Amniotic stem cell (primary cell): ENCODE measurements around the gene RFX2.
A peak's percentile ranks its signal among the peaks of the same experiment; 100 is the strongest.
"Not testable (repeated sequence)": the region's sequence is repeated elsewhere in the genome, so short reads cannot be mapped to it uniquely, and the experiment has no call there.

ENCODE experiments used
- DNase-seq: peaks from one replicate; lab custom pipeline; 2025; lab: John Stamatoyannopoulos, UW

The RFX2 gene

DNA sequence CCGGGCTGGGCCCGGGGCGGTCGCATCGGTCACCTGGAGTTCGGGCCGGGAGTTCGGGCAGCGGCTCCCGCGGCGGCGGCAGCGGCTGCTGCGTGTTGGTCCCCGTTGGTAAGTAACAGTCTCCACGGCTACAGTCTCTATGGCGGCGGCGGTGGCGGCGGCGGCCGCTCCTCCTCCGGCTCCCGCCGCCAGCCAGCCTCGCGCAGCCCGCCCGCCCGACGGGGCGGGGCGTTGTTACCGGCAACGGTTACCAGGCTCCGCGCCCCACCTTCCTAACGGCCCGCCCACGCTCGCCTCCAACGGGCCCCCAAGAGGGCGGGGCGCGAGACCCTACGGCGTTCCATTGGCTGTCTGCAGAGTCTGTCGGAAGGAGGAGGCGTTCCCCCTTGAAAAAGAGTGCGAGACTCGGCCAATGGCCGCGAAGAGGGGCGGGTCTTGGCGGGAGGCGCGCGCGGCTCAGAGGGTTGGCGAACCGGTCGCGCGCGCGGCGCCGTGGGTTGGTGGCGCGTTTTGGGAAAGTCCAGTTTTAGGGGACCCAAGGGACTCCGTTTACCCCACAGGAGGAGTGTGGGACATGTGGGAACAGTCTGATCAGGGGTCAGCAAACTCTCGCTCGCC is at the start of gene RFX2:
Gene RFX2, minus strand, starts transcription at position 141 of the 618 bp plus-strand sequence. CDS start 63,004 bp downstream, outside the sequence.
- DNase-seq: peak; percentile 97

DNA sequence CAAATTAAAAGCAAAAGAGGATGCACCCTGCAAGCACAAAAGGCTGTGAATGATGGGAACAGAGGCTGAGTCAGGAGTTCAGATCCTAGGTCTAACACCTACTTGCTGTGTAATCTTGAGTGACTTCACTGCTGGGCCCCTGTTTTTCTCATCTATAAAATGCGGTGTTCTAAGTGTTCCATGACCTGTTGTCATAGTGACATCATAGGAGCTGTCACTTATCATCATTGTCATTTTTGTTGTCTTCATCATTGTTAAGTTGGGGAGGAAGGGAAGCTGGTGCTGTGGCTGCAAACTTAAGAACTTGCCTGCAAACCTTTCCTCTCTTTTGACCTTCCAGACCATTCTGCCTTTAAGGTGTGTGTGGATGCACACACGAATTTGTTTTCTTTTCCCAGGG is 45.7 kb upstream of the RFX2 start:
- DNase-seq: no peak

DNA sequence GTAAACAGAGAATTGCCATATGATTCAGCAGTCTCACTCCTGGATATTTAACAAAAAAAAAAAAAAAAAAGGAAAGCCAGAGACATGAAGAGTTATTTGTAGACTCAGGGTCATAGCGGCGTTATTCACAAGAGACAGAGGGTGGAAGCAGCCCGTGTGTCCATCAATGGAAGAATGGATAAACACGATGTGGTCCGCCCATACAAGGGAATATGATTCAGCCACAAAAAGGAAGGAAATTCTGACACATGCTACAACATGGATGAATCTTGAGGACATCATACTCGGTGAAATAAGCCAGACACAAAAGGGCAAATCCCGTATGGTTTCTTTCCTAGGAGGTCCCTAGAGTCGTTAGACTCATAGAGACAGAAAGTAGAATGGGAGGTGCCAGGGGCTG is 40.0 kb upstream of the RFX2 start:
- no peak for DNase-seq

DNA sequence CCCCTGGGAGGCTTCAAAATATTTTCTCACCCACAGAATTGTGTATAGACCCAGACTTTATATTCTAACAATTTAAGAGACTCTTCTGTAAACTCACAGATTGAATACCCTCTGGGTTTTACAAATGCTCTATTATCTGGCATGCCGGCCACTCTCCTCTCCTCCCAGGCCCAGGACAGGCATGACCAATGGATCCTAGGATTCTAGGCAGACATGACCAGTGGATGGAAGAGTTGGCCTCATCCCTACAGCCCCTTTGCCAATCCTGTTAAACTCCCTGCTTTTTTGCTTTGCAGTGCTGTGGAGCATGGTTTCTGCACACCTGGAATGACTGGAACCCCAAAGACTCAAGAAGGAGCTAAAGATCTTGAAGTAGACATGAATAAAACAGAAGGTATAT is 30.9 kb upstream of the RFX2 start:
- DNase-seq: no peak

DNA sequence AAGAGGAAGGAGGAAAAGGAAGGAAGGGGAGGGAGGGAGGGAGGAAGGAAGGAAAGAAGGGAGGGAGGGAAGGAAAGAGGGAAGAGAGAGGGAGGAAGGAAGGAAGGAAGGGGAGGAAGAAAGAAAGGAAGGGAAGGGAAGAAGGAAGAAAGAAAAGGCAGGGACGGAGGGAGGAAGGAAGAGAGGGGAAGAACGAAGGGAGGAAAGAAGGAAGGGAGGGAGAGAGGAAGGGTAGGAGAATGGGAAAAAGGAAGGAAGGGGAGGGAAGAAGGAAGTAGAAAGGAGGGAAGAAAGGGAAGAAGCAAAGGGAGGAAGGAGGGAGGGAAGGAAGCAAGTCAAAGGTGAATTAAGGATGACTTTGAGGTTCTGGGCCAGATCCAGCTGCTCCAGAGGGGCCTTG is 28.2 kb upstream of the RFX2 start:
- no peak for DNase-seq

DNA sequence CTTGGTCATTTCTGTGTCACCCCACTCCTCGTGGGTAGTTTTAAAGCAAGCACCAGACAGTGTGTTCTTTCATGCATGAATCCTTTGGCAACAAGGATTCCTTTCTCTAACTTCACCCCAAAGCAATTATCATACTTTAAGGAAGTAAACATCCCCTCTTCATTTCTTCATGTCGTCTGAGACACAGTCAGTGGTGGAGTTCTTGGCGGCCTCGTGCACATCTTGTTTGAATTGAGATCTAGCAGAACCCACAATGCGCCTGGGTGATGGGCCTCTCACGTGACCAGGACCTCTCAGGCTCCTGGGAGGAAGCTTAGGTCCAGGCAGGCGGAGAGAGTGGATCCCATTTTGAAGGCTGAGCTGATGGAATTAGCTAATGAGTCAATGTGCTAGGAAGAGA is 27.8 kb upstream of the RFX2 start:
- DNase-seq: no peak

DNA sequence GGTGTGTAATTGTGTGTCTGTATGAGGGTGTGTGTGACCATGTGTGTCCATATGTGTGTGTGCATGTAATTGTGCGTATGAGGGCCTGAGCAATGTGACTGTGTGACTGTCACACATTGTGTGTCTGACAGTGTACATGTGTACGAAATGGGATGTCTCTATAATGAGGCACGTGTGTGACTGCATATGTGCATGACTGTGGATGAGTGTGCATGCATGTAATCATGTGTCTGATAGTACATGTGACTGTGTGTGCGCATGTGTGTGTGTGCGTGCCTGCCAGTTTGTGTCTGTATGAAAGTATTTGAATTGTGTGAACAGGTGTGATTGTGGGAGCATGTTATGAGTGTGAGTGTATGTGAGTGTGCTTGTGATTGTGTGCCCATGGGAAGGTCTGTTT is 22.9 kb upstream of the RFX2 start:
- no peak for DNase-seq

DNA sequence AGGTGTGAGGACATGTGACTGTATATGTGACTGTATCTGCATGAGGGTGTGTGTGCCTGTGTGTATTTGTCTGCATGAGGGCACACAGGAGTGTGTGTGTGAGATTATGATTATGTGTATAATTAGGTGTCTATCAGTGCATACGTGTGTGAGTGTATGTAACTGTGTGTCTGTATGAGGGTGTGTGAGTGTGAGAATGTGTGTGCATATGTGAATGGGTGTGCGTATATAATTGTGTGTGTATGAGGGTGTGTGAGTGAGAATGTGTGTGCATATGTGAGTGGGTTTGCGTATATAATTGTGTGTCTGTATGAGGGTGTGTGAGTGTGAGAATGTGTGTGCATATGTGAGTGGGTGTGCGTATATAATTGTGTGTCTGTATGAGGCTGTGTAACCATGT is 22.2 kb upstream of the RFX2 start:
- DNase-seq: no peak

DNA sequence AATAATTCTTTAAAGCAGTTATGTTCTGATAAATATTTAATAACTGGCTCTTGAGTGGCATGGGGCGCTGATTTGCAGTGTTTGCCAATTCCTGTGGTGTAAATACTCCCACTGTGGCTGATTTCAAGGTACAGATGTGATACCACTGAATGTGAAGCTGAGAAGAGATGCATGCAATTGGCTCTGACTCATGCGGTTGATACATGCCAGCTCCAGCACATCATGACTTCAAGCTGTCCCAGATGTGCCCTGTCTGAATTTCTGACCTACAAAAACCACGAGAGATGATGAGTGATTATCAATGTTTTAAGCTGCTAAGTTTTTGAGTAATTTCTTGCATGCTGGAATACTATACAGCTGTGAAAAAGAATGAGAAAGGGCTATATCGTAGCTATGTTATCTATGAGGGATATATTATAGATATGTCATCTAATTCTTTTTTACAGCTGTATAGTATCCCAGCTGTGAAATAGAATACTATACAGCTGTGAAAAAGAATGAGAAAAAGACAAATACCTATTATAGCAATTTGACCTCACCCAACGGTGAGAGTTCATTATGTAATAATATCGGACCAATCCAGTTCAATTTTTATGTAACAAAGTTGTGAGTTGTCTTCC is 17.5 kb upstream of the RFX2 start:
- no peak for DNase-seq

DNA sequence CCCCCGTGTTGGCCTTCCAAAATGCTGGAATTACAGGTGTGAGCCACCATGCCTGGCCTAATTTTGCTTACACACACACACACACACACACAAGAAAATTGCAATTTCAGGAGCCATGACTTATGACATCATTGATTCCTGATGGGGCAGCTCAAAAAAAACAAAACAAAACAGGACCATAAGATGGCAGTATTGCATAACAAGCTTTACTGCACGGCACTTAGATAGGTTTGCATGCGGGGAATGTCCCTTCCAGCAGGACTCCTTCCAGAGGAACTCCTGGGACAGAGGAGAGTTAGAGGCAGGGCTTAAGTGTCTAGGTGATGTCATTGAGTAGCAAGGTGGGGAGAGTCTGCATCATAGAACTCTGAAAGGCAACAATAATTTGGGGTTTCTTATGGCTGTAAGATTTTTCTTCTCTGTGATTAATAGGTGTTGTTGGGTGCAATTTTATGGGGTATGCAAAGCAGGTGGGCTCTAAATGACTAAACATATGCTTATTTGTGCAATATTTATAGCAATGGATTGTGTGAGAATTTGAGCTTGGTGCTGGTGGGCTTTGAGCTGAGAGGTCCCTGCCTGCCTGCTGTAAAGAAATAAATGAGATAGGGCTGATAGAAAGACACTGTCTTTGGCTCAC is 16.2 kb upstream of the RFX2 start:
- no peak for DNase-seq

DNA sequence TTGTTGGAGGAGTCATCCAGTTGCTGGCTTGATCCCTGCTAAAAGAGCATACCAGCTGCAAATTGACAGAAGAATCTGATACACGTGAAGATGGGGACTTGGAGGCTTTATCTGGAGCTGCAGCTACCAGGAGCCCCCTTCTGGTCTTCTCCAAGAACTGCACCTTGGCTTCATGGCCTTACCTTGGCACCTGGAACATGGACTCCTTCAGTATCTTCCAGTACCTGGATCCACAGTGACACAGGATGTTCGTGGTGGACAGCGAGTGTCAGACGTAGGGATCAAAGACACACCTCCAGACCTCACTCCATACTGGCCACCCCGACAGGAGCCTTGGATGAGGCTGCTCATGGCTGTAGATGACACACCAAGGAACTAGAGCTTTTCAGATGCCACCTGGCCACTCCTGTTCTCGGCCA is 15.3 kb upstream of the RFX2 start:
- DNase-seq: peak; percentile 38

DNA sequence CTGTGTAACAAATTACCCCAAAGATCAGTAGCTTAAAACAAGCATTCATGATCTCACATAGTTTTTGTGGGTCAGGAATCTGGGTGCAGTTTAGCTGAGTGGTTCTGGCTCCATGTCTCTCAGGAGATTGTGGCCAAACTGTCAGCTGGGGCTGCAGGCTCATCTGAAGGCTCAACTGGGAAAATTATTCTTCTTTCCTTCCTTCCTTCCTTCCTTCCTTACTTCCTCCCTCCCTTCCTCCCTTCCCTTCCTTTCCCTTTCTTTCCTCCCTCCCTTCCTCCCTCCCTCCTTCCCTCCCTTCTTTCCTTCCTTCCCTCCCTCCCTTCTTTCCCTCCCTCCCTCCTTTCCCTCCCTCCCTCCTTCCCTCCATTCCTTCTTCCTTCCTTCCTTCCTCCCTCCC is 8.7 kb upstream of the RFX2 start:
- no peak for DNase-seq

DNA sequence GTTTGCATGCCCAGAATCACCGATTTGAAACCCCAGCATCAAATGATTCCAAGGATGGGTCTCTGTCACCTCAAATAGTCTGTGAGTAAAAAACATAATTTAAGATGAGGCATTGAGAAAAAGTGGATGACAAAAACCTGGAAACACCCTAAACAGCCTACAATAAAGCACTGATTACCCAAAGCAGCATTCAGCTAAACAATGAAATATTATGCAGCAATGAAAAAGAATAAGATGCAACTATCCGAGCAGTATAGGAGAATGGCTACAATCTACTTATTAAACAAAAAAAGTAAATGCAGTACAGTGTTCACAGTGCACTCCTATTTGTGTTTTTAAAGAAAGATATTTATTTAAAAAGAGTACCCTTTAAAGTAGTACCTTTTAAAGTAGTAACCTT is 7.7 kb upstream of the RFX2 start:
- DNase-seq: no peak

DNA sequence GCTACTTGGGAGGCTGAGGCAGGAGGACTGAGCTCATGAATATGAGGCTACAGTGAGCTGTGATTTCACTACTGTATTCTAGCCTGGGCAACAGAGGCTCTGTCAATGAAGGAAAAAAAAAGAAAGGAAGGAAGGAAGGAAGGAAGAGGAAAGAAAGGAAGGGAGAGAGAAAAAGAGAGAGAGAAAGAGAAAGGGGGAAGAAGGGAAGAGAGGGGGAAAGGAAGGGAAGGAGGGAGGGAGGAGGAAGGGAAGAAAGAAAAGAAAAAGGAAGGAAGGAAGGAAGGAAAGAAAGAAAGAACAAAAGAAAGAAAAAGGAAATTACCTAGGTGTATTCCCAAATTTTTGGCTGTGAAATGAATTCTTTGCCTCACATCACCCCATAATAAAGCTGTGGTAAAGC is 7.2 kb upstream of the RFX2 start:
- DNase-seq: no peak

DNA sequence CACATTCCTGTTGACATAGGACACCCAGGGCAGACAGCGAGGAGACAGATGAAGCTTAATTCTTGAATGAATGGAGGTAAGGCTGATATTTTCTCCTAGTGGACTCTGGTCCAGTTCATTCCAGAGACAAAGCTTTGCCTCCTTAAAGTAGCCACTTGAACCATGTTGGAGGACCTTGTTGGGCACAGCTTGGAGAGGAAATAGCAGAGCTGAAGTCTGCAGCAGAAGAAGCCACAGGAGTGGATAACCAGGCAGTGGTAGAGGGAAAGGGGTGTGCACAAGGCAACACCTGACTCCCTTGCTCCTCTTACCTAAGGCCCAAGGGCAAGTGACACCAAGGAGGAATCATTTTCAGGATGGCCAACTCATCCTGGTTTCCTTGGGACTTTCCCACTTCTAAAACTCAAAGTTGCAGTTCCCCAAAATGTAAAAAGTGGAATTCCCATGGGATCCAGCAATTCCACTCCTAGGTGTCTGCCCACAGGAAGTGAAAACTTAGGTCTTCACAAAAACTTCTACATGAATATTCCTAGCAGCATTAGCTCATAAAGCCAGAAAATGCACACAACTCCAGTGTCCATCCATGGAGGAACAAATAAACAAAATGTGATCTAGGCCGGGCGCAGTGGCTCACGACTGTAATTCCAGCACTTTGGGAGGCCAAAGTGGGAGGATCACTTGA is 6.6 kb upstream of the RFX2 start:
- no peak for DNase-seq

DNA sequence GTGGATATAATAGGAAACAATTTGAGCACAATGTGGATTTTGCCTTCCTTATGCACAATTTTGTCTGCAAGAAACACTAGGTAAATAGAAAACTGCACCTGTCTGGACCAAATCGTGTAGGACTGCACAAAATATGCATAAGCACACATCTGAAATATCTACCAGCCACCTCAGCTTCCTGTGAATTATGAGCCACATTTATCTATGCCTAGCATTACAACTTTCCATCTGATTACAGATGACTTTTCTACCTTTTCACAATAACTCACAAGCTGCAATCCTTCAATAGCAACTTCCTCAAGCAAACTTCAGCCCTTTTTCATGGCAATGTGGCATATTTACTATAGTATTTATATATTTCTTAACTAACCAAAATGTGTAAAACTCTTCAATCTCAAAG is 5.7 kb upstream of the RFX2 start:
- no peak for DNase-seq

DNA sequence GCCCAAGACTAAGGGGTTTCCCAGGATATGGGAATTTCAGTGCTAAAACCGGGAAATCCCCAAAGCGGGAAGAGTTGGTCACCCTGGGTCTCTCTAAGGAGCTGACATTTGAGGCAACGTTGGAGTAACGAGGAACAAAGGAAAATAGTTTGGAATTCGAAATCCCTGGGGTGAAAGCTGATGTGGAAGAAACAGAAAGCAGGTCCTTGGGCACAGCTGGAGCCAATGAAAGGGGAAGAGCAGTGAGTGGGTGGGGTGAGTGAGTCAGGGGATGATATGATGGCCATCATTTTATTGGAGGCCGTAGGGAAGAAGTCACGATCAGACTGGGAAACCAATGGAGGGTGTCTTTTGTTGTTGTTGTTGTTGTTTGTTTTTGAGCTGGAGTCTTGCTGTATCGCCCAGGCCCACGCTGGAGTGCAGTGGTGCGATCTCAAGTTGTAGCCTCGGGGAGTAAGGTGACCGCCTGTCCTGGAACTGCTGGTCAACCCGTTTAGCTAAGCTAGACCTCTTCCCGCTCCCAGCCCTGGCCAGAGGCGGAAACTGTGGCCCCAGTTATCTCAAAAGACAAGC is 3.4 kb upstream of the RFX2 start:
- DNase-seq: no peak

DNA sequence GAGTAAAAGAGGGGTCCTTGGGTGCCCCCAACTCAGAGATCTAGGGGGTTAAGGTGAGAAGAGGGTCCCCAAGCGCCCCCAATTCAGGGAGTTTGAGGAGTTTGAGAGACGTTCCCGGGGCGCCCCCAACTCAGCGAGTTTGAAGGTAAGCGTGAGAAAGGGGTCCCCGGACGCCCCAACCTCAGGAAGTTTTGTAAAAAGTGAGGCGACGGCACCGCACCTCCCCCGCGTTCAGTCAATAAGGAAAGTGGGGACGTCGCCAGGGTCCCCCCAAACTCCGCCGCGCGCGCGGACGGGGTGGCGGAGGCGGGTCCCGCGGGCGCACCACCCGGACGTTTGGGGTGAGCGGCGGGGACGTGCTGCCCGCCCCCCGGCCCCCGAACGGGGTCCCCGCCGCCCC is 353 bp downstream of the RFX2 start:
- DNase-seq: no peak

DNA sequence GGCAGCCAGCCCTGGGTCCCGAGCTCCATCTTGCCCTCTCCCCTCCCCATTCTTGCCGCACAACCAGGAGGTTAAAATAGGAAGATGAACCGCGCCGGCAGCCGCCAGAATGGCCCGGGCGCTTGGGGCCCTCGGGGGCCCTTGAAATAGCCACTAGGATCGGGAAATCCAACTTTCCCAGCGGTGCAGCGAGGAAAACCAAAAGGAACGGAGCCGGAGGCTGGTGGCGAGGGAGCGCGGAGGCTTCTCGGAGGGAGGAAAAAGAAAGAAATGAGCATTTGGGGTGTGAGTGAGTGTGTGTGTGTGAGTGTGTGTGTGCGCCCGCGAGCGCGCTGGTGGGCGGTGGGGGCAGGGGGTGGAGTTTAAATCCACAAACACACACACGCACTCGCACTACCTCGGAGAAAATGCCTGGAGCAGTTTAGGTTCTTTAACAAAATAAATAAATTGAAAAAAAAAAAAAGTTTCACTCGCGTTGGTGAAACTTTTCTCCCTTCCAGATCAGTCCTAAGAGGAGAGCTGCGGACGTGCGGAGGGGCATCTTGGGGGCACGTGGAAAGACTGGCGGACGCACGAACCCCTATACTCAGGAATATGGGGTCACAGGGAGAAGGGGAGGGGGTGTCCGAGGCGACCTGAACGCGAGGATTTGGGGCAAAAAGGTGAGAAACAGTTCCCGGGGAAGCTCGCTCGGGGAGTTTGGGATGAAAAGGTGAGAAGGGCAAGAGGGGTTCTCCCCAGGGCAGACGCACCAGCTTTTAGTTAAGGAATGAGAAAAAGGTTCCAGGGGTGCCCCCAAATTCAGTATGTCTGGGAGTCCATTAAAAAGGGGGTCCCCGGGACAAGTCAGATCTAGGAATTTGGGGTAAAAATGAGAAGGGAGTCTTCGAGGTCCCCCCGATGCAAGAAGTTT is 1.3 kb downstream of the RFX2 start:
- DNase-seq: no peak

DNA sequence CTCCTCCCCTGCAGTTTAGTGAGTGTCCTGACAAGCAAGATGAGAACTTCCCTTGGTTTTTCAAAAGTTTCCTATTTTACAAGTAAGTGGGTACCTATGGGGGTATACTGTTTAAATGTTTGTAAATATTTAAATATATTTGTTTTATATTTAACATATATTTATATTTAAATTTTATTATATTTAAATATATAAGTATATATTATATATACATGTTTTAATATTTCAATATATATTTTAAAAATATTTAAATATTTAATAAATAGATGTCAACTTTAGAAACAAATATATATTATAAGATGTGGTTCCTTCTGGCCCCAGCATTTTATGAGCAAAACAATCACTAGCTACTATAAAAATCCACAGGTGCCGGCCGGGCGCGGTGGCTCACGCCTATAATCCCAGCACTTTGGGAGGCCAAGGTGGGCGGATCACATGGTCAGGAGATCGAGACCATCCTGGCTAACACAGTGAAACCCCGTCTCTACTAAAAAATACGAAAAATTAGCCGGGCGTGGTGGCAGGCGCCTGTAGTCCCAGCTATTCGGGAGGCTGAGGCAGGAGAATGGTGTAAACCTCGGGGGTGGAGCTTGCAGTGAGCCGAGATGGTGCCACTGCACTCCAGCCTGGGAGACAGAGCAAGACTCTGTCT is 3.5 kb downstream of the RFX2 start:
- DNase-seq: not testable (repeated sequence)

DNA sequence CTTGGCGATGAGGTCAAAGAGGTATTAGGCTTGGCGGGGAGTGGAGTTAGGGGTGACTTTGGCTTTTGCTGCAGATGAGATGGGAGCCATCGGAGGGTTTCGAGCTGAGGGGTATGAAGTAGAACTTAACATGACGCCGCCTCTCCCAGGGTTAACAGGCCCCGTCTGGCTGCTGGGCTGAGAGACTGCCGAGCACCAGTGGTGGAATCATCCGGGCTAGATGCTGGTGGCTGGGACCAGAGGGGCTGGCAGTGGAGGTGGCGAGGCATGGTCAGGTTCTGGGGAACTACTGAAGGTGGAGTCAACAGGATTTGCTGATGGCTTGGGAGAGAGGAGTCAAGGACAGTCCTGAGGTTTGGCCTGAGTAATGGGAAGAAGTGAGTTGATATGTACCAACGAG is 4.9 kb downstream of the RFX2 start:
- DNase-seq: no peak
